HEK293T (cell line): ENCODE data around the gene WT1.

ENCODE experiments used
- ARNT ChIP-seq: fragments of 450-650 bp; IDR thresholded peaks from 2 replicates; pipeline ENCODE4 v1.6.1; 2017; ENCODE audit warnings: mild to moderate bottlenecking
- FOXA1 ChIP-seq: fragments of 450-650 bp; IDR thresholded peaks from 2 replicates; pipeline ENCODE4 v1.6.1; 2016; ENCODE audit warnings: mild to moderate bottlenecking
- FOXM1 ChIP-seq: fragments of 450-650 bp; IDR thresholded peaks from 2 replicates; pipeline ENCODE4 v1.6.1; 2017; ENCODE audit warnings: mild to moderate bottlenecking, borderline replicate concordance
- L3MBTL2 ChIP-seq: fragments of 450-650 bp; conservative IDR thresholded peaks from 2 replicates; pipeline ENCODE4 v1.6.1; 2016; ENCODE audit warnings: mild to moderate bottlenecking
- LEF1 ChIP-seq: fragments of 450-650 bp; IDR thresholded peaks from 2 replicates; pipeline ENCODE4 v1.6.1; 2017; ENCODE audit warnings: mild to moderate bottlenecking, borderline replicate concordance
- NFRKB ChIP-seq: fragments of 450-650 bp; IDR thresholded peaks from 2 replicates; pipeline ENCODE4 v1.6.1; 2016; ENCODE audit warnings: mild to moderate bottlenecking, moderate library complexity
- TF ChIP-seq, protein P1 (sequence below): fragments of 450-650 bp; IDR thresholded peaks from 2 replicates; pipeline ENCODE4 v1.6.1; 2016

DNA sequence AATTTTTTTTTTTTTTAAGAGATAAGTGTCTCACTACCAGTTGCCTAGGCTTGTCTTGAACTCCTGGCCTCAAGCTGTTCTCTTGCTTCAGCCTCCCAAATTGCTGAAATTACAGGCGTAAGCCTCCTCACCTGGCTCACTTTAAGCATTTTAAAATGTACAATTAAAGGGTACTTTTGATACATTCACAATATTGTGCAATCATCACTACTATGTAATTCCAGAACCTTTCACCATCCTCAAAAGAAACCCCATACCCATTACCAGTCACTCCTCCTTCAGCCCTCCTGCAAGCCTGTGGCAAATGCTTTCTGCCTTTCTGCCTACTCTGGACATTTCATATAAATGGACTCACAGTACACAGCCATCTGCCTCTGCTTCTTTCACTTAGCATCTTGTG, 34.5 kb upstream of the WT1 start:
- TF ChIP-seq NFRKB (no peak), ARNT (no peak), FOXM1 (no peak), FOXA1 (no peak), L3MBTL2 (no peak), LEF1 (no peak)
- TF ChIP-seq, protein P1, sequence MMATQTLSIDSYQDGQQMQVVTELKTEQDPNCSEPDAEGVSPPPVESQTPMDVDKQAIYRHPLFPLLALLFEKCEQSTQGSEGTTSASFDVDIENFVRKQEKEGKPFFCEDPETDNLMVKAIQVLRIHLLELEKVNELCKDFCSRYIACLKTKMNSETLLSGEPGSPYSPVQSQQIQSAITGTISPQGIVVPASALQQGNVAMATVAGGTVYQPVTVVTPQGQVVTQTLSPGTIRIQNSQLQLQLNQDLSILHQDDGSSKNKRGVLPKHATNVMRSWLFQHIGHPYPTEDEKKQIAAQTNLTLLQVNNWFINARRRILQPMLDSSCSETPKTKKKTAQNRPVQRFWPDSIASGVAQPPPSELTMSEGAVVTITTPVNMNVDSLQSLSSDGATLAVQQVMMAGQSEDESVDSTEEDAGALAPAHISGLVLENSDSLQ: no peak
